Keratinocyte (primary cell): ENCODE measurements around the gene DDX52. TPM values are rescaled to one million over a fixed set of nuclear protein-coding genes. Genes with fewer than 3 reads are reported as not detected.

Experiments used
- DNase-seq: peaks from one replicate; pipeline ENCODE4 v3.0.0-alpha.2; 2011; ENCODE audit warnings: low read depth, missing footprints, low spot score
- FAIRE-seq: peaks from 2 replicates; lab custom pipeline; 2011; peaks lifted over from hg19 to GRCh38; lab: Jason Lieb, UNC
- H2AFZ ChIP-seq: 2 replicates; pipeline ENCODE4 v1.6.0; 2012; ENCODE audit warnings: low read length, control low read depth, inconsistent platforms; ENCODE audit not compliant: control insufficient read depth
- H3K27ac ChIP-seq: 2 replicates; pipeline ENCODE4 v1.5.1; 2011; ENCODE audit warnings: low read length; ENCODE audit not compliant: control insufficient read depth, insufficient read depth
- H3K27me3 ChIP-seq: 3 replicates; pipeline ENCODE4 v1.6.0; 2011; ENCODE audit warnings: low read length; ENCODE audit not compliant: control insufficient read depth, insufficient read depth; ENCODE audit errors: extremely low read depth
- H3K36me3 ChIP-seq, 2 experiments: 2 replicates in 1 of 2; 3 replicates in 1 of 2; pipeline ENCODE4 v1.5.1; 2011; ENCODE audit warnings: low read length in 2 of 2, mild to moderate bottlenecking in 1 of 2; ENCODE audit not compliant: control insufficient read depth in 2 of 2, insufficient read depth in 2 of 2; ENCODE audit errors: extremely low read depth in 1 of 2
- H3K4me1 ChIP-seq: 3 replicates; pipeline ENCODE4 v1.5.1; 2011; ENCODE audit warnings: low read length; ENCODE audit not compliant: control insufficient read depth, insufficient read depth; ENCODE audit errors: extremely low read depth
- H3K4me2 ChIP-seq: 3 replicates; pipeline ENCODE4 v1.6.0; 2011; ENCODE audit warnings: low read depth, low read length; ENCODE audit not compliant: control insufficient read depth, insufficient read depth; ENCODE audit errors: extremely low read depth
- H3K4me3 ChIP-seq, 3 experiments: fragments of 200-600 bp in 1 of 3; sonication (generic) in 1 of 3; 2 replicates in 2 of 3; 3 replicates in 1 of 3; pipeline ENCODE4 v1.5.1; 2011 to 2016; ENCODE audit warnings: low read length in 3 of 3, mild to moderate bottlenecking in 3 of 3, control low read depth in 2 of 3, inconsistent platforms in 1 of 3, low read depth in 1 of 3, mixed read lengths in 1 of 3, mixed run types in 1 of 3, moderate library complexity in 1 of 3; ENCODE audit not compliant: control insufficient read depth in 2 of 3, insufficient read depth in 2 of 3; ENCODE audit errors: extremely low read depth in 1 of 3
- H3K79me2 ChIP-seq: 2 replicates; pipeline ENCODE4 v1.6.0; 2012; ENCODE audit warnings: low read length; ENCODE audit not compliant: control insufficient read depth, insufficient read depth
- H3K9ac ChIP-seq: 3 replicates; pipeline ENCODE4 v1.6.0; 2011; ENCODE audit warnings: low read length; ENCODE audit not compliant: control insufficient read depth, insufficient read depth; ENCODE audit errors: extremely low read depth
- H3K9me1 ChIP-seq: 3 replicates; pipeline ENCODE4 v1.6.0; 2011; ENCODE audit warnings: low read length; ENCODE audit not compliant: control insufficient read depth, insufficient read depth; ENCODE audit errors: extremely low read depth
- H3K9me3 ChIP-seq: 2 replicates; pipeline ENCODE4 v1.5.1; 2012; ENCODE audit warnings: low read depth, low read length; ENCODE audit not compliant: control insufficient read depth
- H4K20me1 ChIP-seq: 3 replicates; pipeline ENCODE4 v1.6.0; 2011; ENCODE audit warnings: low read length; ENCODE audit not compliant: control insufficient read depth, insufficient read depth; ENCODE audit errors: extremely low read depth
- CTCF ChIP-seq, 3 experiments: IDR thresholded peaks in 1 of 3; conservative IDR thresholded peaks in 1 of 3; optimal IDR thresholded peaks in 1 of 3; 2 replicates in 2 of 3; 3 replicates in 1 of 3; pipeline versions ENCODE3 to v1.5.1; 2011; ENCODE audit warnings: low read length in 3 of 3, mild to moderate bottlenecking in 3 of 3, moderate library complexity in 2 of 3, control low read depth in 1 of 3, inconsistent platforms in 1 of 3; ENCODE audit not compliant: insufficient read depth in 2 of 3; ENCODE audit errors: extremely low read depth in 1 of 3
- EZH2 ChIP-seq: IDR thresholded peaks from one replicate; pipeline ENCODE4 v1.6.1; 2012; ENCODE audit warnings: inconsistent platforms, mild to moderate bottlenecking, low read length, moderate library complexity
- dilution Hi-C: fragments of 300-500 bp; cut with MboI; formaldehyde crosslinking; loops from one replicate; pipeline ENCODE4 v1.7.0; 2020; ENCODE audit warnings: low sequenced_read_pairs; ENCODE audit not compliant: extremely low pct_ligation_motif_present
- polyA plus RNA-seq, 5 experiments: library from polyadenylated mRNA; depleted of rRNA in 3 of 5; stranded (reverse) in 3 of 5; stranded (forward) in 1 of 5; unstranded in 1 of 5; fragments of >200 nt; gene quantifications; 1 replicate in 1 of 5; 2 replicates in 3 of 5; 3 replicates in 1 of 5; pipeline versions ENCODE4 v1.2.1 to v1.2.3, GENCODE V29; 2011 to 2012; ENCODE audit warnings: missing spikeins in 2 of 5, low read depth in 1 of 5, low replicate concordance in 1 of 5

Gene DDX52
- polyA plus RNA-seq, 1 donor (not counting 4 experiments of a cell fraction or from before 2014, with no cell fraction given) = 21.8 TPM

- no peak for TF ChIP-seq EZH2
- no peak for TF ChIP-seq CTCF (optimal IDR thresholded peaks at IDR 0.05 in 1 of 3, IDR thresholded peaks at IDR 0.05 in 1 of 3, conservative IDR thresholded peaks at IDR 0.05 in 1 of 3; ENCODE audit: extremely low read depth in 1 of 3, insufficient read depth in 2 of 3, low read length in 3 of 3)
- Histone ChIP-seq H3K27me3 (no peaks in the 10 kb centered on the region), H3K9me1 (no peaks in the 10 kb centered on the region), H3K9me3 (no peaks in the 10 kb centered on the region), H3K4me3 (peak overlapping the region; percentile 87 to 89 (median 87)), H3K36me3 (peaks cover 0 to 3% of the 10 kb centered on the region in 2 experiments), H3K27ac (no peak overlapping the region), H3K9ac (peak overlapping the region; percentile 86), H2AFZ (no peak overlapping the region), H4K20me1 (no peaks in the 10 kb centered on the region), H3K79me2 (peaks cover 27% of the 10 kb centered on the region), H3K4me1 (peaks cover 18% of the 10 kb centered on the region), H3K4me2 (peak overlapping the region; percentile 93)
- FAIRE-seq (no peak), DNase-seq (no peak)
- dilution Hi-C loops = no loop called here
Measured at GRCh38 chr17:37607637-37608331, 35.5 kb downstream of the DDX52 start.

GRCh38 chr17:37605813-37606505 is 37.3 kb downstream of the DDX52 start:
- Histone ChIP-seq H3K27me3 (no peaks in the 10 kb centered on the region), H3K27ac (no peak overlapping the region), H3K9me1 (no peaks in the 10 kb centered on the region), H3K4me3 (no peak overlapping the region), H3K36me3 (no peaks in the 10 kb centered on the region), H2AFZ (no peak overlapping the region), H3K4me1 (peaks cover 18% of the 10 kb centered on the region), H3K79me2 (peaks cover 27% of the 10 kb centered on the region), H3K9ac (no peak overlapping the region), H3K4me2 (no peak overlapping the region), H4K20me1 (no peaks in the 10 kb centered on the region), H3K9me3 (no peaks in the 10 kb centered on the region)
- dilution Hi-C loops = no loop called here
- FAIRE-seq = no peak
- DNase-seq = no peak
- TF ChIP-seq EZH2 (no peak), CTCF (optimal IDR thresholded peaks at IDR 0.05 in 1 of 3, IDR thresholded peaks at IDR 0.05 in 1 of 3, conservative IDR thresholded peaks at IDR 0.05 in 1 of 3; ENCODE audit: extremely low read depth in 1 of 3, insufficient read depth in 2 of 3, low read length in 3 of 3) (no peak)
